Panc1 (cell line): ENCODE results near the gene KRIT1. TPM values are rescaled to one million over a fixed set of nuclear protein-coding genes. Genes with fewer than 3 reads are reported as not detected.

ENCODE experiments used
- ATAC-seq: fragments of 200-7000 bp; cut with Tn5 transposase; 2 replicates; pipeline ENCODE4 v1.9.1; 2020; ENCODE audit warnings: mild to moderate bottlenecking, moderate library complexity
- BruUV-seq: library from RNA; stranded (reverse); fragments of 400-500 nt; replicated peaks from 2 replicates; lab custom pipeline; 2021; lab: Mats Ljungman, UMichigan
- CTCF ChIA-PET: fragments of 300-600 bp; sonication (Branson Sonifier 250); formaldehyde crosslinking; loops from one replicate; lab custom pipeline; 2022; ENCODE audit warnings: antibody characterized with exemption; lab: Charles Lee
- POLR2A ChIA-PET: fragments of 300-600 bp; sonication (Branson Sonifier 250); formaldehyde crosslinking; loops from one replicate; lab custom pipeline; 2022; ENCODE audit warnings: antibody characterized with exemption; lab: Charles Lee
- DNase-seq: peaks from one replicate; pipeline ENCODE4 v3.0.0-alpha.2; 2010; ENCODE audit warnings: low read depth, low spot score
- H3K27ac ChIP-seq: 2 replicates; pipeline ENCODE4 v1.5.1; 2011; ENCODE audit warnings: mild to moderate bottlenecking, low read length, inconsistent platforms
- H3K27me3 ChIP-seq: fragments of 200-500 bp; sonication (Bioruptor generic); 2 replicates; pipeline ENCODE4 v1.6.0; 2014; ENCODE audit warnings: low read length, inconsistent platforms; ENCODE audit not compliant: control insufficient read depth, insufficient read depth
- H3K36me3 ChIP-seq: fragments of 200-500 bp; sonication (Bioruptor generic); 2 replicates; pipeline ENCODE4 v1.5.1; 2014; ENCODE audit warnings: inconsistent platforms, mild to moderate bottlenecking, low read length, moderate library complexity; ENCODE audit not compliant: control insufficient read depth, insufficient read depth
- H3K4me1 ChIP-seq: 2 replicates; pipeline ENCODE4 v1.5.1; 2011; ENCODE audit warnings: inconsistent platforms, mild to moderate bottlenecking, low read length, moderate library complexity; ENCODE audit not compliant: control insufficient read depth, insufficient read depth
- H3K4me3 ChIP-seq, 2 experiments: 2 replicates each; pipeline ENCODE4 v1.5.1; 2011 to 2012; ENCODE audit warnings: low read depth in 2 of 2, low read length in 2 of 2, mild to moderate bottlenecking in 2 of 2, inconsistent platforms in 1 of 2, moderate library complexity in 1 of 2
- H3K9me3 ChIP-seq: fragments of 200-500 bp; sonication (Bioruptor generic); 2 replicates; pipeline ENCODE4 v1.5.1; 2014; ENCODE audit warnings: low read depth, mild to moderate bottlenecking, inconsistent platforms, low read length, moderate library complexity; ENCODE audit not compliant: control insufficient read depth, insufficient read depth
- CTCF ChIP-seq: fragments of 450-650 bp; IDR thresholded peaks from 2 replicates; pipeline ENCODE4 v1.5.1; 2017; ENCODE audit warnings: mild to moderate bottlenecking
- POLR2AphosphoS5 ChIP-seq: IDR thresholded peaks from 2 replicates; pipeline ENCODE4 v1.6.1; 2012; ENCODE audit warnings: mild to moderate bottlenecking, low read depth, low read length, moderate library complexity
- SIN3A ChIP-seq: IDR thresholded peaks from 2 replicates; pipeline ENCODE4 v1.6.1; 2012; ENCODE audit warnings: low read depth, mild to moderate bottlenecking, low read length, moderate library complexity, borderline replicate concordance; ENCODE audit not compliant: insufficient read depth
- TCF7L2 ChIP-seq: IDR thresholded peaks from 2 replicates; pipeline ENCODE4 v1.6.1; 2011; ENCODE audit warnings: mild to moderate bottlenecking, low read depth, low read length, inconsistent platforms
- in situ Hi-C: cut with HindIII; loops from 2 replicates; pipeline ENCODE4 v1.10.0; 2016; ENCODE audit warnings: low sequenced_read_pairs, low pct_unique_long_range_greater_than_20kb
- intact Hi-C: fragments of 100-400 bp; cut with micrococcal nuclease; formaldehyde crosslinking; loops from one replicate; pipeline ENCODE4 v1.10.0; 2022; ENCODE audit not compliant: unreplicated experiment
- total RNA-seq: library from RNA; stranded (reverse); gene quantifications from one replicate; pipeline ENCODE4 v1.2.1, GENCODE V29; 2021; ENCODE audit not compliant: unreplicated experiment
- TF ChIP-seq, protein P1 (sequence below), 2 experiments: IDR thresholded peaks; 2 replicates each; pipeline ENCODE4 v1.6.1; 2011 to 2012; ENCODE audit warnings: low read depth in 2 of 2, control low read depth in 1 of 2, low read length in 1 of 2, mild to moderate bottlenecking in 1 of 2, moderate library complexity in 1 of 2; ENCODE audit not compliant: insufficient read depth in 1 of 2

The KRIT1 gene
- total RNA-seq, 1 experiment from 2014 or later = 50.1 TPM

DNA sequence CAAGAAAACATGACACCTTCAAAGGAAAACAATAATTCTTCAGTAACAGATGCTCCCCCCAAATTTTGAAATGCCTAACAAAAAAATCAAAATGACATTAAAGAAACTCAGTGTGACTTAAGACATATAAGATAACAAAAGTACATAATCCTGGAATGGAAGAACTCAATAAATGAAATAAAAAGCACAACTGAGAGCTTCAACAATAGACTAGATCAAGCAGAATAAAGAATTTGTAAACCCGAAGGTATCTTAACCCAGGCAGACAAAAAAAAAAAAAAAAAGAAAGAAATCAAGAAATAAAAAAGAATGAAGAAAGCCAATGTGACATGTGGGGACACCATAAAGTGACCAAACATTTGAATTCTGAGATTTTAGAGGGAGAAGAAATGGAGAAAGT is 39.0 kb downstream of the KRIT1 start:
- CTCF ChIA-PET = no interaction called here
- H3K36me3 ChIP-seq = peaks cover 14% of the 10 kb centered on the region; the same call in 1 of the 2 replicates

GRCh38 chr7:92205987-92206386 is 39.7 kb downstream of the KRIT1 start:
- DNase-seq = no peak
- H3K4me1 ChIP-seq = no peaks in the 10 kb centered on the region
- H3K27me3 ChIP-seq = no peaks in the 10 kb centered on the region
- in situ Hi-C loops = no loop called here
- no TSS peak for BruUV-seq
- peaks cover 7% of the 10 kb centered on the region; the same call in 1 of the 2 replicates for H3K9me3 ChIP-seq
- peaks cover 11% of the 10 kb centered on the region; the same call in 1 of the 2 replicates for H3K36me3 ChIP-seq
- TF ChIP-seq POLR2AphosphoS5 (no peak), SIN3A (no peak), CTCF (no peak), TCF7L2 (no peak)
- TF ChIP-seq, protein P1, sequence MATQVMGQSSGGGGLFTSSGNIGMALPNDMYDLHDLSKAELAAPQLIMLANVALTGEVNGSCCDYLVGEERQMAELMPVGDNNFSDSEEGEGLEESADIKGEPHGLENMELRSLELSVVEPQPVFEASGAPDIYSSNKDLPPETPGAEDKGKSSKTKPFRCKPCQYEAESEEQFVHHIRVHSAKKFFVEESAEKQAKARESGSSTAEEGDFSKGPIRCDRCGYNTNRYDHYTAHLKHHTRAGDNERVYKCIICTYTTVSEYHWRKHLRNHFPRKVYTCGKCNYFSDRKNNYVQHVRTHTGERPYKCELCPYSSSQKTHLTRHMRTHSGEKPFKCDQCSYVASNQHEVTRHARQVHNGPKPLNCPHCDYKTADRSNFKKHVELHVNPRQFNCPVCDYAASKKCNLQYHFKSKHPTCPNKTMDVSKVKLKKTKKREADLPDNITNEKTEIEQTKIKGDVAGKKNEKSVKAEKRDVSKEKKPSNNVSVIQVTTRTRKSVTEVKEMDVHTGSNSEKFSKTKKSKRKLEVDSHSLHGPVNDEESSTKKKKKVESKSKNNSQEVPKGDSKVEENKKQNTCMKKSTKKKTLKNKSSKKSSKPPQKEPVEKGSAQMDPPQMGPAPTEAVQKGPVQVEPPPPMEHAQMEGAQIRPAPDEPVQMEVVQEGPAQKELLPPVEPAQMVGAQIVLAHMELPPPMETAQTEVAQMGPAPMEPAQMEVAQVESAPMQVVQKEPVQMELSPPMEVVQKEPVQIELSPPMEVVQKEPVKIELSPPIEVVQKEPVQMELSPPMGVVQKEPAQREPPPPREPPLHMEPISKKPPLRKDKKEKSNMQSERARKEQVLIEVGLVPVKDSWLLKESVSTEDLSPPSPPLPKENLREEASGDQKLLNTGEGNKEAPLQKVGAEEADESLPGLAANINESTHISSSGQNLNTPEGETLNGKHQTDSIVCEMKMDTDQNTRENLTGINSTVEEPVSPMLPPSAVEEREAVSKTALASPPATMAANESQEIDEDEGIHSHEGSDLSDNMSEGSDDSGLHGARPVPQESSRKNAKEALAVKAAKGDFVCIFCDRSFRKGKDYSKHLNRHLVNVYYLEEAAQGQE (IDR thresholded peaks at IDR 0.05; ENCODE audit: insufficient read depth in 1 of 2, low read depth in 2 of 2, low read length in 1 of 2) = no peak
- H3K4me3 ChIP-seq = no peak overlapping the region
- CTCF ChIA-PET = no interaction called here
- POLR2A ChIA-PET = no interaction called here
- intact Hi-C loops = no loop called here
- ATAC-seq = peak; percentile 48; the same call in 1 of the 2 replicates
- no peak overlapping the region for H3K27ac ChIP-seq

More for the DNA sequence above, 39.0 kb downstream of the KRIT1 start:
- Histone ChIP-seq H3K27me3 (no peaks in the 10 kb centered on the region), H3K27ac (no peak overlapping the region), H3K4me3 (no peak overlapping the region), H3K9me3 (peaks cover 7% of the 10 kb centered on the region; the same call in 1 of the 2 replicates), H3K4me1 (no peaks in the 10 kb centered on the region)
- BruUV-seq = no TSS peak
- POLR2A ChIA-PET = interaction anchor here (0.7 kb wide), 1 partner anchor 28 kb away, joined by 5 read pairs; no protein-coding TSS in a partner anchor
- in situ Hi-C loops = no loop called here
- intact Hi-C loops = no loop called here
- no peak for ATAC-seq
- TF ChIP-seq TCF7L2 (no peak), CTCF (no peak), SIN3A (no peak), POLR2AphosphoS5 (no peak)
- TF ChIP-seq, protein P1 (IDR thresholded peaks at IDR 0.05; ENCODE audit: insufficient read depth in 1 of 2, low read depth in 2 of 2, low read length in 1 of 2) = no peak
- no peak for DNase-seq
